ENCODE results near the gene EMP1.
"Not testable (repeated sequence)": the region's sequence is repeated elsewhere in the genome, so short reads cannot be mapped to it uniquely, and the experiment has no call there.

Gene EMP1

DNA sequence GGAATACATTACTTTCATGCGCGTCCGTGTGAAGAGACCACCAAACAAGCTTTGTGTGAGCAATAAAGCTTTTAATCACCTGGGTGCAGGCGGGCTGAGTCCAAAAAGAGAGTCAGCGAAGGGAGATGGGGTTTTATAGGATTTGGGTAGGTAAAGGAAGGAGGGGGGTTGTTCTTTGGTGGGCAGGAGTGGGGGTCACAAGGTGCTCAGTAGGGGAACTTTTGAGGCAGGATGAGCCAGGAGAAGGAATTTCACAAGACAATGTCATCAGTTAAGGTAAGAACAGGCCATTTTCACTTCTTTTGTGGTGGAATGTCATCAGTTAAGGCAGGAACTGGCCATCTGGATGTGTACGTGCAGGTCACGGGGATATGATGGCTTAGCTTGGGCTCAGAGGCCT lies 63.1 kb downstream of the EMP1 start:
- DNase-seq = not testable (repeated sequence)

DNA sequence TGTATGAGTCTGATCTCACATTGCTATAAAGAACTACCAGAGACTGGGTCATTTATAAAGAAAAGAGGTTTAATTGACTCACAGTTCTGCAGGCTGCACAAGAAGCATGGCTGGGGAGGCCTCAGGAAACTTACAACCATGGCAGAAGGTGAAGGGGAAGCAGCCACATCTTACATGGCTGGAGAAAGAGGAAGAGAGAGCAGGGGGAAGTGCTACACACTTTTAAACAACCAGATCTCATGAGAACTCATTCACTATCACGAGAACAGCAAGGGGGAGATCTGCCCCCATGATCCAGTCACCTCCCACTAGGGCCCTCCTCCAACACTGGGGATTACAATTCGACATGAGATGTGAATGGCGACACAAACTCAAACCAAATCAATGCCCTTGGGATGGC lies 71.3 kb downstream of the EMP1 start:
- DNase-seq = not testable (repeated sequence)

DNA sequence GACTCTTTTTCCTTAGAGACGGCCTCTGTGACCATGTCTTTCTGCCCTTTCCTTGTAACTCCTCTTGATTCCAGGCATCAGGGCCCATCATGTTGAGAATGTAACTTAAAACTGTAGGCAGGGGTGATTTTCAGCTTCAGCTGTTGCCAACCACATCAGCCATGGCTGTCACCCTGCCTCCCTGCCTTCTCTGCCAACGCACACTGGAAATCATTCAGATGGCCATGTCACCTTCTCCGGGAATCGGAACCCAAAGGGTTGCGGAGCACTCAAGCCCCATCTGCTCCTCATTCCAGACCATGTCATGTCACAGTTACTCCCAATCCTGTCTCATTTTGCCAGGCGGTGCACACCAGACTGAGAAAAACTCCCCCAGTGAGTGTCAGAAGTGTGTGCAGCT lies 72.1 kb downstream of the EMP1 start:
- DNase-seq = no peak
